ENCODE measurements around the gene AHNAK.

The AHNAK gene

GRCh38 chr11:62556875-62557631 is 10.4 kb upstream of the AHNAK start:
- CTCF ChIA-PET = interaction anchor here (0.6 to 5.0 kb wide), 4 partner anchors 13 to 195 kb away, joined by 3 to 74 read pairs (median 5); no protein-coding TSS in a partner anchor
- no peak for DNase-seq (ENCODE audit: low spot score)
- H3K27ac ChIP-seq = peak overlapping the region; percentile 100
- POLR2A ChIA-PET (ENCODE audit: low non-redundant PET) = interaction anchor here (0.6 to 1.6 kb wide), 5 partner anchors 10 to 143 kb away, joined by 3 to 6 read pairs (median 4); partner anchors contain the start of genes AHNAK and EEF1G
- no peak for TF ChIP-seq CTCF (conservative IDR thresholded peaks at IDR 0.05; ENCODE audit: low read depth)

DNA sequence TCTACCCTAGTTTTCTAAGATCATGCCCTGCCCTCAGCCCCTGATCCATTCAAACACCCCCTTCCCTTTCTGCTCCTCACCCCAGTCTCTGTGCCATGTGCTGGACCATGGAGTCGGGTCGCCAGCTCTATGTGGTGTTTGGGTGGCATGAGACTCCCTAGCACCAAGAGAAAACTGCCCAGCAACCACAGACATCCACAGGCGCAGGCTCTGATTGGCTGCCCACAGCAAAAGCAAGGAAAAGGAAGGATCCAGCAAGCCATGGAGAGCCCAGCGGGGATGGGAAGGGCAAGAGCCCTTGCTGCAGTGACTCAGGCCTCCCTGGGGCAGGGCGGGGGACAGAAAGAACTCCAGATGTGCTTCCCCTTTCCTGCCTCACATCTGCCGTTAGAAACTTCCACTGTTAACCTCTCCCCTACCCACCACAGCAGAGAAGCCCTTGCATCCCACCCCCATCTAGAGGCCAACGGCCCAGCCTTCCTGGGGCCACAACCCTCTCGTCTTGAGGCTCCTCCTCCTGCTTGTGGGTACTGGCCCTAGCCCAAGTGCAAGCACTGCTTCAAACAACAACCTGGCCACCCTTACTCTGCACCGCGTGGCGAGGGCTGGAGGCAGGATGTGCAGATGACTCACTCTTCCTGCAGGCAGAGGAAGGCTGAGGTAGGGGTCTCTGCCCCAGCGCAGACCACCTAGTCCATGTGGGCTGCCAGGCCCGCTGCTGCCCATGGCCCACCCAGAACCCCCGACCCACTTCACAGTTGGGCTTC is 9.7 kb upstream of the AHNAK start:
- ChIA-PET POLR2A (ENCODE audit: low non-redundant PET) (interaction anchor here (0.6 to 1.6 kb wide), 4 partner anchors 9 to 143 kb away, joined by 3 to 6 read pairs (median 4); partner anchors contain the start of gene AHNAK), CTCF (interaction anchor here (0.6 to 5.0 kb wide), 3 partner anchors 13 to 137 kb away, joined by 3 to 74 read pairs (median 8); no protein-coding TSS in a partner anchor)
- peak overlapping the region; percentile 100 for H3K27ac ChIP-seq
- no peak for TF ChIP-seq CTCF (conservative IDR thresholded peaks at IDR 0.05; ENCODE audit: low read depth)
- DNase-seq (ENCODE audit: low spot score) = peak; percentile 99

GRCh38 chr11:62555464-62556107 is 9.0 kb upstream of the AHNAK start:
- no peak for TF ChIP-seq CTCF (conservative IDR thresholded peaks at IDR 0.05; ENCODE audit: low read depth)
- CTCF ChIA-PET = interaction anchor here (0.5 to 3.4 kb wide), 4 partner anchors 13 to 136 kb away, joined by 3 to 14 read pairs (median 6); no protein-coding TSS in a partner anchor
- peak overlapping the region; percentile 100 for H3K27ac ChIP-seq
- POLR2A ChIA-PET (ENCODE audit: low non-redundant PET) = interaction anchor here (1.0 to 1.1 kb wide), 2 partner anchors 9 to 18 kb away, joined by 3 read pairs; partner anchors contain the start of gene AHNAK
- DNase-seq (ENCODE audit: low spot score) = no peak

- POLR2A ChIA-PET (ENCODE audit: low non-redundant PET) = interaction anchor here (1.1 kb wide), 1 partner anchor 19 kb away, joined by 3 read pairs; no protein-coding TSS in a partner anchor
- peak overlapping the region; percentile 100 for H3K27ac ChIP-seq
These were observed 8.0 kb upstream of the AHNAK start for GRCh38 chr11:62554387-62555167.

More at GRCh38 chr11:62554387-62555167, 8.0 kb upstream of the AHNAK start:
- CTCF ChIA-PET = interaction anchor here (0.5 to 3.4 kb wide), 3 partner anchors 12 to 67 kb away, joined by 4 to 14 read pairs (median 5); no protein-coding TSS in a partner anchor
- no peak for DNase-seq (ENCODE audit: low spot score)
- no peak for TF ChIP-seq CTCF (conservative IDR thresholded peaks at IDR 0.05; ENCODE audit: low read depth)

Data from RWPE1 (cell line).